Measurements from ENCODE around the gene ELMOD2.
A peak's percentile ranks its signal among the peaks of the same experiment; 100 is the strongest.

The ELMOD2 gene

DNA sequence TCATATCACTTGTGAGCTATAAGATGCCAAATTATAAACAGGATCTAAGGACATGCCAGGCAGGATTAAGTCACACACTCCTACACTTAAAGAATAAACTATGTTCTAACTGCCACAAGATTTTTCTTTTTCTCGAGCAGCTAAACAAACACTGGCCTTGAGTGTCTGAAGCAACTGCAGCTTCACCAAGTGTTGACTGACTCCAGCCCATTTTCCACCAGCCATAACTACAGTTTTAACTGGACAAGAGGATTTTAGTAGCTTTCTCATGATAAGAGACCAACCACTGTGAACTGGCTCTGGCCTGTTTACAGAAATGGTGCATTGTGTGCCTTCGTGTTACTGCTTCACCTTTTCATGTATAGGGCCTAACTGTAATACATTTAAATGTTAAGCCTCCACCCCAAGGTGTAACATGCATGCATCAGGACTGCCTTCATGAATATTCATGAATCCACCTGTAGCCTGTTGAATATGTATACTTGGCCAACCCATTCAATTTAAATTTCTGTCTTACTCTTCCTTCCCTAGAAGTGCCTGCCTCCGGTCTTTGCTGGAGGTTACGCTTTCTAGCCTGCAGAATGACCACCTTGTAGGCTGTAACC, 34.0 kb downstream of the ELMOD2 start:
- no peak for DNase-seq (ENCODE audit: low read depth)
- TF ChIP-seq, protein P1, sequence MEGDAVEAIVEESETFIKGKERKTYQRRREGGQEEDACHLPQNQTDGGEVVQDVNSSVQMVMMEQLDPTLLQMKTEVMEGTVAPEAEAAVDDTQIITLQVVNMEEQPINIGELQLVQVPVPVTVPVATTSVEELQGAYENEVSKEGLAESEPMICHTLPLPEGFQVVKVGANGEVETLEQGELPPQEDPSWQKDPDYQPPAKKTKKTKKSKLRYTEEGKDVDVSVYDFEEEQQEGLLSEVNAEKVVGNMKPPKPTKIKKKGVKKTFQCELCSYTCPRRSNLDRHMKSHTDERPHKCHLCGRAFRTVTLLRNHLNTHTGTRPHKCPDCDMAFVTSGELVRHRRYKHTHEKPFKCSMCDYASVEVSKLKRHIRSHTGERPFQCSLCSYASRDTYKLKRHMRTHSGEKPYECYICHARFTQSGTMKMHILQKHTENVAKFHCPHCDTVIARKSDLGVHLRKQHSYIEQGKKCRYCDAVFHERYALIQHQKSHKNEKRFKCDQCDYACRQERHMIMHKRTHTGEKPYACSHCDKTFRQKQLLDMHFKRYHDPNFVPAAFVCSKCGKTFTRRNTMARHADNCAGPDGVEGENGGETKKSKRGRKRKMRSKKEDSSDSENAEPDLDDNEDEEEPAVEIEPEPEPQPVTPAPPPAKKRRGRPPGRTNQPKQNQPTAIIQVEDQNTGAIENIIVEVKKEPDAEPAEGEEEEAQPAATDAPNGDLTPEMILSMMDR (conservative IDR thresholded peaks at IDR 0.05; ENCODE audit: control insufficient read depth, insufficient read depth, low read depth, low read length): no peak
- no peak overlapping the region for H3K4me3 ChIP-seq (ENCODE audit: control insufficient read depth, low read depth, low read length)

DNA sequence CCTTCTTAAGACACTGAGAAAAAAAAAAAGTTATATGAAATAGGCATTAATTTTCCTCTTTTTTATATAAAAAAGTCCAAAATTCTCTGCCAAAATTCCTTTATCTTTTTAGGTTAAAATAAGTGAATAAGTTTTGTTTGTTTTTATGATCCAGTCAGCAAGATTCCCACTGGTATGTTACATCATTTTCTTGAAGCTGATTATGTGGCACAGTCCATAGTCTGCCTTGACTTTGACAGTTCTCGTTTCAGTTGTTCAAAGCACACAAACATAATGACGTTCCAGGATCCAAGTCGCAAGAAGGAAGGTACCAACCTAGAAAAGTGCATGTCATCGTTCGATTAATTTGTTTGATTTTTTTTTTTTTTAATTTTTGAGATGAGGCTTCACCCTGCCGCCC, 35.7 kb downstream of the ELMOD2 start:
- no peak overlapping the region for H3K4me3 ChIP-seq (ENCODE audit: control insufficient read depth, low read depth, low read length)
- TF ChIP-seq, protein P1 (conservative IDR thresholded peaks at IDR 0.05; ENCODE audit: control insufficient read depth, insufficient read depth, low read depth, low read length): no peak
- no peak for DNase-seq (ENCODE audit: low read depth)

DNA sequence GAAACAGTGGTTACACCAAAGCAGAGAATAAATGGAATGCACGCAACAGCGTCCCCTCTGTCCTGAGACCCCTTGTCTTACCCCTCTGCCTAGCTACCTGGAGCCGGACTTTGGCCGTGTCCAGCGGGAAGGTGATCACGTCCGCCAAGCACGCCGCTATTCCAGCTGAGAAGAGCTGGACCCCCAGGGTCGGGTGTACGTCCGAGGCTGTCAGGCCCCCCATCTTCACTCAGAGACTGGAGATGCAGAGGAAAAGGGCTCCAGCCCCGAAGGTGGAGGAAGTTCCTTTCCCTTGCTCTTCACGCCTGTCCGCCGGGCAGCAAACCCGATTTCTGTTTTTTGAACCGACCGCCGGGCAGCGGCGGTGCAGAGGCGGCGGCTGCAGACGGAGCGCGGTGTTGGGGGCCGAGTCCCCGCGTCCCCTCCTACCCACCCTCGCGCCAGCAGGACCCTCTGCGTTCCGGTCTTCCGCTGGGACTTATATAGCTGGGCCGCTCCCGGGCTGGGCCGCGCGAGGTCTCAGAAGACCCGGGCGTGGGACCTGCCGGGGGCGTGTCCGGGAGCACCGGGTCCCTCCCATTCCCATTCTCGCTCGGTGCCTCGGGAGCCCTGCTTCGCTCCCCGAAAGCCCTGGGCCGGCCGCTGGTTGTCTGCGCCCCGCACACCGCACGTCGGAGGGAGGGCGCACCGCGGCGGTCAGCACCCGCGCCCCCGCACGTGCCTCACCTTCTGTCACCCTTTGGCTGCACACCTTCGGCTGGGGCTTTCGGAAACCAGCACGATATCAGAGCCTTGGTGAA, 44.7 kb downstream of the ELMOD2 start, which contains the start of gene UCP1:
TSS of gene UCP1 (minus strand) at position 455 of the 800 bp plus-strand sequence. CDS start at position 223, 232 bp downstream.
- TF ChIP-seq, protein P1 (conservative IDR thresholded peaks at IDR 0.05; ENCODE audit: control insufficient read depth, insufficient read depth, low read depth, low read length): no peak
- DNase-seq (ENCODE audit: low read depth): no peak
- H3K4me3 ChIP-seq (ENCODE audit: control insufficient read depth, low read depth, low read length): peak within 1 kb of the TSS; percentile 27

DNA sequence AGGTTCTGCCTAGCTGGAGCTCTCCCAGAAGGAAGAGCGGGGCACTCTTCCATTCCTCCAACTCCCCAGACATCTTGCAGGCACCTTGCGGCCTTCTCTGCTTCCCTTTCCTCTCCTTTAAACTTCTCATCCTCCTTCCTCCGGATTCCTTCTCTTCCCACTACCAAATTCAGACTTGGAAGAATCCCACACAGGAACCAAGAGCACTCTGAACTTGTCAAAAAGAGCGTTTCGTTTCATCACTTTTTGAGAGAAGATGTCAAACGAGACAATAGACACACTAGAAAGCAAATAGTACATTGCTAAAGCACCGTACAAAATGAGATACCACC, 45.3 kb downstream of the ELMOD2 start:
- no peak overlapping the region for H3K4me3 ChIP-seq (ENCODE audit: control insufficient read depth, low read depth, low read length)
- TF ChIP-seq, protein P1 (conservative IDR thresholded peaks at IDR 0.05; ENCODE audit: control insufficient read depth, insufficient read depth, low read depth, low read length): no peak
- no peak for DNase-seq (ENCODE audit: low read depth)

DNA sequence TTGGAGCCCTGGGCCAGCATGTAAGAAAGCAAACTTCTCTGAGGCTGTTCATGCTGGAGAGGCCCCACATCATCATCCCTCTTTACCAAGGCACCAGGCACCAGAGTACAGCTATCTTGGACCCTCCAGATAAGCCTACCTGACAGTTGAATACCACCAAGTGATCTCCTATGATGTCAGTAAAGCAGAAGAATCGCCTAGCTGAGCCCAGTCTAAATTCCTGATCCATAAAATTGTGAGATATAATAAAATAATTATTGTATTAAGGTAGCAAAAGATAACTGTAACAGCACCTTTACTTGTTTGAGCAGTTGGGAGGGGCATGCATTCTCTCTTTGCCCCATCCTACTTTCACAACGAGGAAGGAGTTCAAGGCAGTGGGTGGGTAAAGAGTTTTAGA, 47.7 kb downstream of the ELMOD2 start:
- no peak for DNase-seq (ENCODE audit: low read depth)
- H3K4me3 ChIP-seq (ENCODE audit: control insufficient read depth, low read depth, low read length): no peak overlapping the region
- TF ChIP-seq, protein P1 (conservative IDR thresholded peaks at IDR 0.05; ENCODE audit: control insufficient read depth, insufficient read depth, low read depth, low read length): no peak

DNA sequence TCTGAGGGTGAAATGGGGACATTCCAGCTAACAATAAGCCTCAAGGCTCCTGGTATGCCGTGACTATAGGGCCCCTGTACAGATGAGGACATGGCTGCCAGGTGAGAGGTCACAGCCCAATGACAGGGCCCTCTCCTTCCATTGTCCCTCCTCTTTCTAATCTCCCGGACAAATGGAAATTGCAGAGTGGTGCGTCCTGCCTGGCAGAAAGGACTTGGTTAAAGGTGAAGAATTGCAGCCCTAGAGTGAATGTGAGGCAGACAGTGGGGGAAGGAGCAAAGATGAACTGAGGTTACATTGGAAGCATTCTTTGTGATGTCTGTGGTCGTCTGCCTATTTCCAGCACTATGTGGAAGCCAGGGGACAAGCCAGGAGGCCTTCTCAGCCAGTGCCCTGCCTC, 51.5 kb downstream of the ELMOD2 start:
- TF ChIP-seq, protein P1 (conservative IDR thresholded peaks at IDR 0.05; ENCODE audit: control insufficient read depth, insufficient read depth, low read depth, low read length): no peak
- no peak for DNase-seq (ENCODE audit: low read depth)
- H3K4me3 ChIP-seq (ENCODE audit: control insufficient read depth, low read depth, low read length): no peak overlapping the region

All from fibroblast of mammary gland (primary cell).